ENCODE results near the gene RIGI. TPM values are rescaled to one million over a fixed set of nuclear protein-coding genes. Genes with fewer than 3 reads are reported as not detected.
A peak's percentile ranks its signal among the peaks of the same experiment; 100 is the strongest.
"Not testable (repeated sequence)": the region's sequence is repeated elsewhere in the genome, so short reads cannot be mapped to it uniquely, and the experiment has no call there.

RIGI gene
- total and polyA plus RNA-seq, 2 donors (not counting 1 experiment from before 2014, with no cell fraction given): 7.6 to 24.9 TPM

- H3K4me1 Mint-ChIP-seq: peaks cover 56% of the 10 kb centered on the region
- no peak for TF ChIP-seq EZH2 (IDR thresholded peaks at IDR 0.05; ENCODE audit: borderline replicate concordance, insufficient read depth, low read depth, low read length, poor library complexity, severe bottlenecking)
- TF ChIP-seq CTCF (IDR thresholded peaks at IDR 0.05): no peak
- H3K36me3 ChIP-seq (replicated peaks in 1 of 2; ENCODE audit: control extremely low read depth in 1 of 2, control insufficient read depth in 1 of 2, extremely low read depth in 1 of 2, insufficient read depth in 2 of 2, low read length in 1 of 2): peaks cover 0 to 12% of the 10 kb centered on the region in 2 experiments
These were observed 896 bp downstream of the RIGI start for GRCh38 chr9:32524892-32525708.

GRCh38 chr9:32524558-32524891 is 1.5 kb downstream of the RIGI start:
- H3K27me3 ChIP-seq (replicated peaks in 1 of 4; ENCODE audit: control extremely low read depth in 1 of 4, control insufficient read depth in 3 of 4, insufficient read depth in 4 of 4, low read length in 3 of 4); H3K9me3 Mint-ChIP-seq (ENCODE audit: insufficient read depth); H3K27me3 Mint-ChIP-seq; ATAC-seq (ENCODE audit: low read depth); H2AFZ ChIP-seq (ENCODE audit: insufficient read depth, low read depth, low read length, poor library complexity, severe bottlenecking); H3K9me3 ChIP-seq (ENCODE audit: control extremely low read depth in 1 of 3, control insufficient read depth in 2 of 3, insufficient read depth in 1 of 3, low read length in 2 of 3); intact Hi-C loops (cut with micrococcal nuclease); H3K4me3 ChIP-seq (ENCODE audit: control extremely low read depth in 1 of 5, extremely low read depth in 1 of 5, insufficient read depth in 1 of 5, low read depth in 2 of 5, low read length in 4 of 5); DNase-seq; H4K20me1 ChIP-seq (ENCODE audit: control insufficient read depth, insufficient read depth, low read length, poor library complexity, severe bottlenecking): not testable (repeated sequence)
- H3K9ac ChIP-seq (ENCODE audit: low read length): peak overlapping the region; percentile 84
- peak overlapping the region; percentile 87 for H3K4me2 ChIP-seq (replicated peaks; ENCODE audit: low read depth, low read length, poor library complexity, severe bottlenecking)
- peaks cover 73% of the 10 kb centered on the region for H3K79me2 ChIP-seq (ENCODE audit: control insufficient read depth, insufficient read depth, low read length)
- Mint-ChIP-seq H3K27ac (peak overlapping the region; percentile 93), H3K4me1 (peaks cover 56% of the 10 kb centered on the region), H3K4me3 (peak overlapping the region; percentile 95)
- 96% methylated on average over 11 of the region's 11 CpGs for WGBS (ENCODE audit: insufficient coverage)
- H3K27ac ChIP-seq (ENCODE audit: low read length in 2 of 2): peak overlapping the region in 1 of 2 donors; percentile 73
- ChIA-PET POLR2A (interaction anchor here (2.0 kb wide), 1 partner anchor 27 kb away, joined by 16 read pairs; the partner anchor contains the start of genes SMIM27 and TOPORS), CTCF (interaction anchor here (0.7 to 3.4 kb wide), 3 partner anchors 26 to 145 kb away, joined by 3 to 17 read pairs (median 17); partner anchors contain the start of gene NDUFB6)
- peaks cover 0 to 12% of the 10 kb centered on the region in 2 experiments for H3K36me3 ChIP-seq (replicated peaks in 1 of 2; ENCODE audit: control extremely low read depth in 1 of 2, control insufficient read depth in 1 of 2, extremely low read depth in 1 of 2, insufficient read depth in 2 of 2, low read length in 1 of 2)
- peaks cover 27 to 31% of the 10 kb centered on the region in 2 donors for H3K4me1 ChIP-seq (ENCODE audit: control insufficient read depth in 2 of 2, insufficient read depth in 2 of 2, low read length in 2 of 2)

More at GRCh38 chr9:32524892-32525708, 896 bp downstream of the RIGI start:
- no peaks in the 10 kb centered on the region for H3K9me3 Mint-ChIP-seq (ENCODE audit: insufficient read depth)
- H3K9ac ChIP-seq (ENCODE audit: low read length): peak overlapping the region; percentile 84
- peaks cover 69% of the 10 kb centered on the region for H3K79me2 ChIP-seq (ENCODE audit: control insufficient read depth, insufficient read depth, low read length)
- H4K20me1 ChIP-seq (ENCODE audit: control insufficient read depth, insufficient read depth, low read length, poor library complexity, severe bottlenecking): peaks cover 7% of the 10 kb centered on the region
- no peaks in the 10 kb centered on the region for H3K9me3 ChIP-seq (ENCODE audit: control extremely low read depth in 1 of 3, control insufficient read depth in 2 of 3, insufficient read depth in 1 of 3, low read length in 2 of 3)
- peak overlapping the region; percentile 73 to 98 (median 84) for H3K4me3 ChIP-seq (ENCODE audit: control extremely low read depth in 1 of 5, extremely low read depth in 1 of 5, insufficient read depth in 1 of 5, low read depth in 2 of 5, low read length in 4 of 5)
- peak overlapping the region; percentile 93 for H3K27ac Mint-ChIP-seq
- no peak for ATAC-seq (ENCODE audit: low read depth)
- peak overlapping the region; percentile 73 to 74 for H3K27ac ChIP-seq (ENCODE audit: low read length in 2 of 2)
- no peaks in the 10 kb centered on the region for H3K27me3 ChIP-seq (replicated peaks in 1 of 4; ENCODE audit: control extremely low read depth in 1 of 4, control insufficient read depth in 3 of 4, insufficient read depth in 4 of 4, low read length in 3 of 4)
- peaks cover 27 to 31% of the 10 kb centered on the region in 2 donors for H3K4me1 ChIP-seq (ENCODE audit: control insufficient read depth in 2 of 2, insufficient read depth in 2 of 2, low read length in 2 of 2)
- peak overlapping the region; percentile 87 for H3K4me2 ChIP-seq (replicated peaks; ENCODE audit: low read depth, low read length, poor library complexity, severe bottlenecking)
- 36% methylated on average over 18 of the region's 22 CpGs for WGBS (ENCODE audit: insufficient coverage)
- intact Hi-C loops (cut with micrococcal nuclease): no loop called here
- peak overlapping the region; percentile 72 for H2AFZ ChIP-seq (ENCODE audit: insufficient read depth, low read depth, low read length, poor library complexity, severe bottlenecking)
- CTCF ChIA-PET: interaction anchor here (0.6 to 3.4 kb wide), 9 partner anchors 23 to 1291 kb away, joined by 3 to 48 read pairs (median 7); partner anchors contain the start of genes ACO1 and NDUFB6
- peak; percentile 34 for DNase-seq
- POLR2A ChIA-PET: interaction anchor here (0.6 to 2.0 kb wide), 3 partner anchors 26 to 141 kb away, joined by 3 to 16 read pairs (median 3); partner anchors contain the start of genes ACO1, SMIM27 and TOPORS
- H3K27me3 Mint-ChIP-seq: no peaks in the 10 kb centered on the region
- H3K4me3 Mint-ChIP-seq: peak overlapping the region; percentile 95
